Upper lobe of left lung (tissue), 4 donors: ENCODE results near the gene CPNE4.

Experiments
- CTCF ChIP-seq, 6 experiments: fragments of 450-650 bp in 4 of 6; fragments of 200-600 bp in 2 of 6; sonication (generic) in 2 of 6; IDR thresholded peaks; one replicate each; pipeline ENCODE4 v1.5.1; 2016 to 2019; ENCODE audit warnings: antibody characterized with exemption in 6 of 6
- POLR2A ChIP-seq, 4 donors: fragments of 450-650 bp; IDR thresholded peaks; one replicate each; pipeline ENCODE4 v1.5.1; 2016 to 2017; ENCODE audit warnings: antibody characterized with exemption in 4 of 4, mild to moderate bottlenecking in 2 of 4
- POLR2AphosphoS5 ChIP-seq, 2 donors: sonication (generic); formaldehyde crosslinking; IDR thresholded peaks; one replicate each; pipeline ENCODE4 v1.5.1; 2017; ENCODE audit warnings: antibody characterized with exemption in 2 of 2

- TF ChIP-seq POLR2AphosphoS5 (IDR thresholded peaks at IDR 0.05) (no peak), CTCF (IDR thresholded peaks at IDR 0.05) (no peak), POLR2A (IDR thresholded peaks at IDR 0.05) (no peak)
These were observed 44.3 kb upstream of the CPNE4 start for GRCh38 chr3:132079147-132079546.
